ENCODE results near the gene FOXN4. TPM values are rescaled to one million over a fixed set of nuclear protein-coding genes. Genes with fewer than 3 reads are reported as not detected.

FOXN4 gene
- polyA plus RNA-seq, 1 donor from 2014 or later = 0.14 TPM

DNA sequence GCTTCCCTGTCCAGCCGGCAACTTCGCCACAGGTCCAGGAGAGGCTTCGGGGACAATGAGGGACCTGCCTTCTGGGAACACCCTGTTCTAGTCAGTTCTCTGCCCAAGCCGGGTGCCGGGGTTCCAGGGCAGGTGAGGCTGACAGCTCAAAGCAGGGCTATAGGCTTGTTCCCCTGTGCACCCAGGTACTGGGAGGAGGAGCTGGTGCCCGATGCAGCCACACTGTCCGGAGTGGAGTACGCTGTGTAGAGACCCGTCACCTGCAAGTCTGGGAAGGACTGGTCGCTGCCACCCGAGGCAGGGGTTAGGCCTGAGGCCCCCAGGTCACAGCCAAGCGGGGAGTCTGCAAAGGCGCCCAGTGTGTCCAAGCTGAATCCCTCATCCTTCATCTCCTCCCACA is 29.6 kb downstream of the FOXN4 start:
- Histone ChIP-seq H4K20me1 (ENCODE audit: insufficient read depth) (no peaks in the 10 kb centered on the region), H3K79me2 (replicated peaks; ENCODE audit: insufficient read depth, low read length) (no peaks in the 10 kb centered on the region), H3K27ac (ENCODE audit: low read length) (no peak overlapping the region), H3K4me2 (ENCODE audit: low read length) (no peak overlapping the region), H3K9me2 (ENCODE audit: insufficient read depth, low read length) (no peaks in the 10 kb centered on the region), H3K36me3 (ENCODE audit: insufficient read depth, low read length) (no peaks in the 10 kb centered on the region), H3K9ac (ENCODE audit: low read length) (no peak overlapping the region), H3K27me3 (ENCODE audit: insufficient read depth, low read depth, low read length) (no peaks in the 10 kb centered on the region), H2AFZ (ENCODE audit: low read depth, low read length) (no peak overlapping the region), H3K4me3 (ENCODE audit: low read length) (no peak overlapping the region), H3F3A (ENCODE audit: insufficient read depth, low read length, poor library complexity, severe bottlenecking) (no peaks in the 10 kb centered on the region), H3K9me3 (ENCODE audit: low read length) (no peaks in the 10 kb centered on the region)
- TF ChIP-seq TAF1 (IDR thresholded peaks at IDR 0.05; ENCODE audit: low read depth) (no peak), EZH2 (IDR thresholded peaks at IDR 0.05; ENCODE audit: borderline replicate concordance, insufficient read depth, low read length, poor library complexity, severe bottlenecking) (no peak), MXI1 (conservative IDR thresholded peaks at IDR 0.05; ENCODE audit: poor library complexity, severe bottlenecking) (no peak), EP300 (conservative IDR thresholded peaks at IDR 0.05; ENCODE audit: poor library complexity, severe bottlenecking) (no peak), POLR2AphosphoS5 (IDR thresholded peaks at IDR 0.05) (no peak), SMC3 (conservative IDR thresholded peaks at IDR 0.05; ENCODE audit: poor library complexity) (no peak), RAD21 (conservative IDR thresholded peaks at IDR 0.05) (no peak)
- TF ChIP-seq, protein P1, sequence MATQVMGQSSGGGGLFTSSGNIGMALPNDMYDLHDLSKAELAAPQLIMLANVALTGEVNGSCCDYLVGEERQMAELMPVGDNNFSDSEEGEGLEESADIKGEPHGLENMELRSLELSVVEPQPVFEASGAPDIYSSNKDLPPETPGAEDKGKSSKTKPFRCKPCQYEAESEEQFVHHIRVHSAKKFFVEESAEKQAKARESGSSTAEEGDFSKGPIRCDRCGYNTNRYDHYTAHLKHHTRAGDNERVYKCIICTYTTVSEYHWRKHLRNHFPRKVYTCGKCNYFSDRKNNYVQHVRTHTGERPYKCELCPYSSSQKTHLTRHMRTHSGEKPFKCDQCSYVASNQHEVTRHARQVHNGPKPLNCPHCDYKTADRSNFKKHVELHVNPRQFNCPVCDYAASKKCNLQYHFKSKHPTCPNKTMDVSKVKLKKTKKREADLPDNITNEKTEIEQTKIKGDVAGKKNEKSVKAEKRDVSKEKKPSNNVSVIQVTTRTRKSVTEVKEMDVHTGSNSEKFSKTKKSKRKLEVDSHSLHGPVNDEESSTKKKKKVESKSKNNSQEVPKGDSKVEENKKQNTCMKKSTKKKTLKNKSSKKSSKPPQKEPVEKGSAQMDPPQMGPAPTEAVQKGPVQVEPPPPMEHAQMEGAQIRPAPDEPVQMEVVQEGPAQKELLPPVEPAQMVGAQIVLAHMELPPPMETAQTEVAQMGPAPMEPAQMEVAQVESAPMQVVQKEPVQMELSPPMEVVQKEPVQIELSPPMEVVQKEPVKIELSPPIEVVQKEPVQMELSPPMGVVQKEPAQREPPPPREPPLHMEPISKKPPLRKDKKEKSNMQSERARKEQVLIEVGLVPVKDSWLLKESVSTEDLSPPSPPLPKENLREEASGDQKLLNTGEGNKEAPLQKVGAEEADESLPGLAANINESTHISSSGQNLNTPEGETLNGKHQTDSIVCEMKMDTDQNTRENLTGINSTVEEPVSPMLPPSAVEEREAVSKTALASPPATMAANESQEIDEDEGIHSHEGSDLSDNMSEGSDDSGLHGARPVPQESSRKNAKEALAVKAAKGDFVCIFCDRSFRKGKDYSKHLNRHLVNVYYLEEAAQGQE (IDR thresholded peaks at IDR 0.05; ENCODE audit: borderline replicate concordance) = no peak
- TF ChIP-seq, protein P2, sequence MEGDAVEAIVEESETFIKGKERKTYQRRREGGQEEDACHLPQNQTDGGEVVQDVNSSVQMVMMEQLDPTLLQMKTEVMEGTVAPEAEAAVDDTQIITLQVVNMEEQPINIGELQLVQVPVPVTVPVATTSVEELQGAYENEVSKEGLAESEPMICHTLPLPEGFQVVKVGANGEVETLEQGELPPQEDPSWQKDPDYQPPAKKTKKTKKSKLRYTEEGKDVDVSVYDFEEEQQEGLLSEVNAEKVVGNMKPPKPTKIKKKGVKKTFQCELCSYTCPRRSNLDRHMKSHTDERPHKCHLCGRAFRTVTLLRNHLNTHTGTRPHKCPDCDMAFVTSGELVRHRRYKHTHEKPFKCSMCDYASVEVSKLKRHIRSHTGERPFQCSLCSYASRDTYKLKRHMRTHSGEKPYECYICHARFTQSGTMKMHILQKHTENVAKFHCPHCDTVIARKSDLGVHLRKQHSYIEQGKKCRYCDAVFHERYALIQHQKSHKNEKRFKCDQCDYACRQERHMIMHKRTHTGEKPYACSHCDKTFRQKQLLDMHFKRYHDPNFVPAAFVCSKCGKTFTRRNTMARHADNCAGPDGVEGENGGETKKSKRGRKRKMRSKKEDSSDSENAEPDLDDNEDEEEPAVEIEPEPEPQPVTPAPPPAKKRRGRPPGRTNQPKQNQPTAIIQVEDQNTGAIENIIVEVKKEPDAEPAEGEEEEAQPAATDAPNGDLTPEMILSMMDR (IDR thresholded peaks at IDR 0.05; ENCODE audit: poor library complexity, severe bottlenecking) = no peak

GRCh38 chr12:109278912-109279311 is 30.2 kb downstream of the FOXN4 start:
- H3K4me2 ChIP-seq (ENCODE audit: low read length) = no peak overlapping the region
- H3K9ac ChIP-seq (ENCODE audit: low read length) = no peak overlapping the region
- H3F3A ChIP-seq (ENCODE audit: insufficient read depth, low read length, poor library complexity, severe bottlenecking) = no peaks in the 10 kb centered on the region
- TF ChIP-seq RAD21 (conservative IDR thresholded peaks at IDR 0.05) (no peak), EZH2 (IDR thresholded peaks at IDR 0.05; ENCODE audit: borderline replicate concordance, insufficient read depth, low read length, poor library complexity, severe bottlenecking) (no peak), SMC3 (conservative IDR thresholded peaks at IDR 0.05; ENCODE audit: poor library complexity) (no peak), MXI1 (conservative IDR thresholded peaks at IDR 0.05; ENCODE audit: poor library complexity, severe bottlenecking) (no peak), EP300 (conservative IDR thresholded peaks at IDR 0.05; ENCODE audit: poor library complexity, severe bottlenecking) (no peak), TAF1 (IDR thresholded peaks at IDR 0.05; ENCODE audit: low read depth) (no peak)
- TF ChIP-seq, protein P1 (IDR thresholded peaks at IDR 0.05; ENCODE audit: borderline replicate concordance) = no peak
- TF ChIP-seq, protein P2 (IDR thresholded peaks at IDR 0.05; ENCODE audit: poor library complexity, severe bottlenecking) = no peak
- no peaks in the 10 kb centered on the region for H3K36me3 ChIP-seq (ENCODE audit: insufficient read depth, low read length)
- no peaks in the 10 kb centered on the region for H3K9me3 ChIP-seq (ENCODE audit: low read length)
- H3K9me2 ChIP-seq (ENCODE audit: insufficient read depth, low read length) = no peaks in the 10 kb centered on the region
- H3K4me3 ChIP-seq (ENCODE audit: low read length) = no peak overlapping the region
- no peaks in the 10 kb centered on the region for H4K20me1 ChIP-seq (ENCODE audit: insufficient read depth)
- H2AFZ ChIP-seq (ENCODE audit: low read depth, low read length) = no peak overlapping the region
- no peak overlapping the region for H3K27ac ChIP-seq (ENCODE audit: low read length)
- no peaks in the 10 kb centered on the region for H3K79me2 ChIP-seq (replicated peaks; ENCODE audit: insufficient read depth, low read length)
- H3K27me3 ChIP-seq (ENCODE audit: insufficient read depth, low read depth, low read length) = no peaks in the 10 kb centered on the region

Data from neural cell (in vitro differentiated cells).